Left forelimb (tissue), 1 donor: ENCODE measurements around the gene BAX.
"Not testable (repeated sequence)": the region's sequence is repeated elsewhere in the genome, so short reads cannot be mapped to it uniquely, and the experiment has no call there.

Experiments used
- DNase-seq: peaks from one replicate; pipeline ENCODE4 v3.0.0-alpha.2; 2018; ENCODE audit warnings: low spot score

Gene BAX

DNA sequence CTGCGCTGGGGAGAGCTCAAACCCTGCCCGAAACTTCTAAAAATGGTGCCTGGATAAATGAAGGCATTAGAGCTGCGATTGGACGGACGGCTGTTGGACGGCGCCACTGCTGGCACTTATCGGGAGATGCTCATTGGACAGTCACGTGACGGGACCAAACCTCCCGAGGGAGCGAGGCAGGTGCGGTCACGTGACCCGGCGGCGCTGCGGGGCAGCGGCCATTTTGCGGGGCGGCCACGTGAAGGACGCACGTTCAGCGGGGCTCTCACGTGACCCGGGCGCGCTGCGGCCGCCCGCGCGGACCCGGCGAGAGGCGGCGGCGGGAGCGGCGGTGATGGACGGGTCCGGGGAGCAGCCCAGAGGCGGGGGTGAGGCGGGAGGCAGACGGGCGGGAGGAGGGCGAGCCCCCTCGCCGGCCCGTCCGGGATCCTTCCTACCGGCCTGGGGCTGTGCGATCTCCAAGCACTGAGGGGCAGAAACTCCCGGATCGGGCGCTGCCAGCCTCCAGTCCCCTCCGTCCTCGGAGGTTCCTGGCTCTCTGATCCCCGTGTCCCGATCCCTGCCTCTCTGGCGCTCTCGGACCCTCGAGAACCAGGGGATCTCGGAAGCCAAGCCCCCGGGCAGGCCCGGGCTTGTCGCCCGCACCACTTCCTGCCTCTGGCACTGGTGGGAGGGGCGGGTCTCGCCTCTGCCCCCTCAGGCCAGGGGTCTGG is at the start of gene BAX:
Gene BAX, plus strand, starts transcription at position 281 of the 713 bp plus-strand sequence. Its CDS starts 54 bp downstream, at position 335.
- DNase-seq = peak; percentile 97

DNA sequence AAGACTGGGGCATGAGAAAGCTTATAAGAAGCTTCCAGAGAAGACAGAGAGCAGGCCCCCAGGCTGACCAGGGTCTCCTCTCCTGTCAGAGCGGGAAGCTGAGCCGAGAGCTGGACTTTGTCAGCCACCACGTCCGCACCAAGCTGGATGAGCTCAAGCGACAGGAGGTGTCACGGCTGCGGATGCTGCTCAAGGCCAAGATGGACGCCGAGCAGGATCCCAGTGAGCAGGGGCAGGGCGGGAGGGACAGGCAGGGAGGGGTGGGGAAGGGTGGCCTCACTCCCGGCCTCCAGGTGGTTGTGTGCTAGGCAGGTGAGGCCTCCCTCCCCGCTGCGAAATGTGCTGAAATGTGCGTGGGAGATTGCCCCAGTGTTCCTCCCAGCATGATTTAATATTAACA is 49.0 kb upstream of the BAX start:
- no peak for DNase-seq

DNA sequence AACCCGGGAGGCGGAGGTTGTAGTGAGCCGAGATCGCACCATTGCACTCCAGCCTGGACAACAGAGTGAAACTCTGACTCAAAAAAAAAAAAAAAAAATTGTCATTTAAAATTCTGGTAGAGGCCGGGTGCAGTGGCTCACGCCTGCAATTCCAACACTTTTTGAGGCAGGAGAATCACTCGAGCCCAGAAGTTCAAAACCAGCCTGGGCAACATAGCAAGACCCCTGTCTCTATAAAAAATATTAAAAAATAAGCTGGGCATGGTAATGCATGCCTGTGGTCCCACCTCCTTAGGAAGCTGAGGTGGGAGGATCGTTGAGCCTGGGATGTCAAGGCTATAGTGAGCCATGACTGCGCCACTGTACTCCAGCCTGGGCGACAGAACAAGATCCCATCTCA is 48.4 kb upstream of the BAX start:
- DNase-seq = no peak

DNA sequence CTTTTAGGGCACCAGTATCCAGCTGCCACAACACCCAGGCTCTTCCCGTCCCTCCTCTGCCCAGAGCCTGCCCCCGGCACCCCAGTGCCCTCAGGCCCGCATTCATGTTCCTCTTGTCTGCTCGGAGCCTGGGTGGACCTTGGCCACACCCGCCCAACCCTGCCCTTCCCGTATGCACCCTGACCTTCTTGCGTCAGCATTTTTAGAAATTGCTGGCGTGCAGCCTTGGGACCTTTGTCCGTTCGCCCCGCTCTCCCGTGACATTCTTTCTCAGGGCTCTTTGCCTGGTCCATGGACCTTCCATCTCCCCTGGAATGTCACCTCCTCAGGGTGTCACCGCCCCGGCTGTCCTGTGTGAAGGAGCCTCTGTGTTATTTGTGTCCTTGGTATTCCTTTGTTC is 47.0 kb upstream of the BAX start:
- DNase-seq = no peak

DNA sequence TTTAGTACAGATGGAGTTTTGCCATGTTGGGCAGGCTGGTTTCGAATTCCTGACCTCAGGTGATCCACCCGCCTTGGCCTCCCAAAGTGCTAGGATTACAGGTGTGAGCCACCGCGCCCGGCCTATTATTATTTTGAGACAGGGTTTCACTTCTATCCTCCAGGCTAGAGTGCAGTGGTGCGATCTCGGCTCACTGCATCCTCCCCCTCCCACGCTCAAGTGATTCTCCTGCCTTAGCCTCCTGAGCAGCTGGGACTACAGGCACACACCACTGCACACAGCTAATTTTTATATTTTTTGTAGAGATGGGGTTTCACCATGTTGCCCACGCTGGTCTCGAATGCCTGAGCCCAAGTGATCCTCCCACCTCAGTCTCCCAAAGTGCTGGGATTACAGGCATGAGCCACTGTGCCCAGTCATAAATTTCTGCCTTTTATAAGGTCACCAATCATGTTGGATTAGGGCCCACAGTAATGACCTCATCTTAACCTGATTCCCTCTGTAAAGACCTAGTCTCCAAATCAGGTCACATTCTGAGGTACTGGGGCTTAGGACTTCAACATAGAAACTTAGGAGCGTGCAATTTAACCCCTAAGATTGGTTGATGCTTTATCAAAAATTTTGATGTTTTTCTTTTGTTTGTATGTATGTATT is 45.1 kb upstream of the BAX start:
- not testable (repeated sequence) for DNase-seq

DNA sequence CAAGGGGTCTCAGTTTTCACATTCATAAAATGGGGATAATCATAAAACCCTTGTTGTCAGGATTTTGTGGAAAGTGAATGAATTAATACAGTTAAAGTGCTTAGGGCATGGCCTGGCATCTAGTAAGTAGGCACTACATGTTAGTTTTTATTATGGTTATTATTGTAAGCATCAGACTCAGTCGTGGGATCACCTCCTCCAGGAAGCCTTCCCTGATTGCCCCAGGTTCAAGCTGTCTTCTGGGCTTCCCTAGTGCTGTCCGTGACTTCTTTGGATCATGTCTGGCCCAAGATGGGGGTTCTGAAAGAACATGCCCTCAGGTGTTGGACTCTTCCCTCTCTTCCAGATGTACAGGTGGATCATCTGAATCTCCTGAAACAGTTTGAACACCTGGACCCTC is 43.9 kb upstream of the BAX start:
- no peak for DNase-seq

DNA sequence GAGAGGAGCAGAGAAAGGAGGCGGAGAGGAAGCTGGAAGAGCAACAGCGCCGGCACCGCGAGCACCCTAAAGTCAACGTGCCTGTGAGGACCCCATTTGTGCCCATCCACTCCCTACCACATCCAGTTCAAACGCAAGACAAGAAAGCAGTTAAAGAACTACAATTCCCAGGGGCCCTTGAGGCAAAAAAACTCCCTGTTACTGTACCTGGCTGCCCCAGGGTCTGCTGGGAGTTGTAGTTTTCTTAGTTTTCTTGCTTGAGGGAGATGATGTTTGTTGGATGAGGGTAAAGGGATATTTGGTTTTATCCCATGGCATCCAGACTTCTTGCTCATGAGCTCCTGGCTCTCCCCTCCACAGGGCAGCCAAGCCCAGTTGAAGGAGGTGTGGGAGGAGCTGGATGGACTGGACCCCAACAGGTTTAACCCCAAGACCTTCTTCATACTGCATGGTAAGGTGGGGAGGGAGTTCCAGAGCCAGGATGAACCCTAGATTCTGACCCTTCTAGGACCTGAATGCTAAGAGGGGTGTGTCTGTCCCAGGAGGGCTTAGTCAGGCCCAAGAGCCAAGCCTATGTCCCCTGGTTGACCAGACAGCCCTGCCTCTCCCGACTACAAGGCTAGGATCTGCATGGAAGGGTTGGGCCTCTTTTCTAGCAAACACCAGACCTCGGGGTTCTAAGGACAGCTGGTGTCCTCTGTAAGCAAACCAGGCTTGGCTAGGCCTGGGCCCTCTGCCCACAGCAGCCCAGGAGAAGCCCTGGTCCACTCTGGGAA is 41.4 kb upstream of the BAX start:
- DNase-seq = no peak

DNA sequence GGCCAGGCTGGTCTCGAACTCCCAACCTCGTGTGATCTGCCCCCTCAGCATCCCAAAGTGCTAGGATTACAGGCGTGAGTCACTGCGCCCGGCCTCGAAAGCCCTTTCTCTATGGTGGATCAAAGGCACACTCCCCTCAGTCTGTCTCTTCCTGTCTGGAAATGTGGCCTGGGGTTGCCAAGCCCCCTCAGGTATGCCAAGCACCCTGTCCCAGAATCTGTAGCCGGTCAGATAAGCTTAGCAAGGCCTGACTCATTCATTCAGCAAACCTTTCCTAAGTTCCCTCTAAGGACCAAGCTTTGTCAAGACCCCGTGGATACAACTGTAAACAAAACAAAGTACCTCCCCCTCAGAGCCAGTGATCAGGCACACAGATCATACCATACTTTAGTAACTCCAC is 40.5 kb upstream of the BAX start:
- no peak for DNase-seq

DNA sequence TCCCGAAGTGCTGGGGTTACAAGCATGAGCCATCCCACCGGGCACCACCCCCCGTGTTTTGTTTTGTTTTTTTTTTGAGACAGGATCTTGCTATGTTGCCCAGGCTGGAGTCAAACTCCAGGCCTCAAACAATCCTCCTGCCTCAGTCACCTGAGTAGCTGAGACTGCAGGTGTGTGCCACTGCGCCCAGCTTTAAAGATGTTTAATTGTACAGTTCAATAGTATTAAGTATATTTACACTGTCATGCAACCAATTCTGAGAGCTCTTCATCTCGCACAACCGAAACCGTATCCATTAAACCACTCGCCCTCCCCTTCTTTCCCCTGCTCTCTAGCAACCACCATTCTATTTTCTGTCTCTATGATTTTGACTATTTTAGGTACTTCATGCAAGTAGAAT is 38.9 kb upstream of the BAX start:
- no peak for DNase-seq

DNA sequence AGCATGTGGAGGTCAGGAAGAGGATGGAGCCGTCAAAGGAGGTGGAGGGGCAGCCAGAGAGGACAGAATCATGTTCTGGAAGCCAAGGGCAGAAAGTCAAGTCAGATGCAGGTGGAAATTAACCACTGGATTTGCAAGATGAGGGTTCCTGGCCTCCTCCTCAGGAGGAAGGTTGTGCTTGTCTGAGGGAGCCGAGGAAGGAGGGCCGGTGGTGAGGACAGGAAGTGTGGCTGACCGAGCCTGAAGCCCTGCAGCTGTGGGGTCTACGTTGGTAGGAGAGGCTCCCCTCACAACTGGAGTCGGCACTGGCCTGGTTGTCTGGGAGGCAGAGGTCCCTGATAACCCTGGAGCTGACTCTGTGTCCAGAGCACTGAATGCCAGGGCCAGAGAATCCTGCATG is 36.6 kb upstream of the BAX start:
- DNase-seq = no peak

DNA sequence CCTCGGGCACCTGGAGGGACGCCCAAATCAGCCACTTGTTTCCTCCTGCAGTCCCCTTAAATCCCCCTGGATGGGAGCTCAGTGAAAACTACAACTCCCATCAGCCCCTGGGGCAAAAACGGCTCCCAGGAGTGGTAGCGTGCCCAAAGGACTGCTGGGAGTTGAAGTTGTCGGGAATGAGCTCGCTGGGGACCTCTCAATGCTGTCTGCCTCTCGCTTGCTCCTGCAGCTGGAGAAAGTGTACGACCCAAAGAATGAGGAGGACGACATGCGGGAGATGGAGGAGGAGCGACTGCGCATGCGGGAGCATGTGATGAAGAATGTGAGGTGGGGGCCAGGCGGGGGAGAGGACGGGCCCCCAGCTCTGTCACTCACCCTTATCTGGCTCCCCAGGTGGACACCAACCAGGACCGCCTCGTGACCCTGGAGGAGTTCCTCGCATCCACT is 35.9 kb upstream of the BAX start:
- no peak for DNase-seq

DNA sequence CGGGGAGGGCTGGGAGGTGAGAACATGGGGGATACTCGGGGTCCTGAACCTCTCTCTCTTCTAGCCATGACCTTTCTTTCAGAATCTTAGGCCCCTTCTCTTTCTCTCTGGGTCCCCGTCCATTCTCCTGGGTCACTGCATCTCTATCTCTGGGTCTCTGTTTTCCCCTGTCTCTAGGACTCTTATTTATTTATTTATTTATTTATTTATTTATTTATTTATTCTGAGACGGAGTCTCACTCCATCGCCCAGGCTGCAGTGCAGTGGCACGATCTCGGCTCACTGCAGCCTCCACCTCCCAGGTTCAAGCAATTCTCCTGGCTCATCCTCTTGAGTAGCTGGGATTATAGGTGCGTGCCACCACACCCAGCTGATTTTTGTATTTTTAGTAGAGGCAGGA is 35.4 kb upstream of the BAX start:
- DNase-seq = not testable (repeated sequence)

DNA sequence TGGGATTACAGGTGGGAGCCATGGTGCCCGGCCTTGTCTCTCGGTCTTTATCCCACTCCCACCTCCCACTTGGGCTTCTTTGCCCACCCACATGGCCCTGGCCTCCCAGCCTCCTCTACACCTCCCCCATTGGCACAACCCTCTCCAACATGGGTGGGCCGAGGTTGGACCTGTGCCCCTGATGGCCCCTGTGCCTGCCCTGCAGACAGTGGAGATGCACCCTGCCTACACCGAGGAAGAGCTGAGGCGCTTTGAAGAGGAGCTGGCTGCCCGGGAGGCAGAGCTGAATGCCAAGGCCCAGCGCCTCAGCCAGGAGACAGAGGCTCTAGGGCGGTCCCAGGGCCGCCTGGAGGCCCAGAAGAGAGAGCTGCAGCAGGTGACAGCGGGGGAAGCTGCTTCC is 33.7 kb upstream of the BAX start:
- DNase-seq = no peak

DNA sequence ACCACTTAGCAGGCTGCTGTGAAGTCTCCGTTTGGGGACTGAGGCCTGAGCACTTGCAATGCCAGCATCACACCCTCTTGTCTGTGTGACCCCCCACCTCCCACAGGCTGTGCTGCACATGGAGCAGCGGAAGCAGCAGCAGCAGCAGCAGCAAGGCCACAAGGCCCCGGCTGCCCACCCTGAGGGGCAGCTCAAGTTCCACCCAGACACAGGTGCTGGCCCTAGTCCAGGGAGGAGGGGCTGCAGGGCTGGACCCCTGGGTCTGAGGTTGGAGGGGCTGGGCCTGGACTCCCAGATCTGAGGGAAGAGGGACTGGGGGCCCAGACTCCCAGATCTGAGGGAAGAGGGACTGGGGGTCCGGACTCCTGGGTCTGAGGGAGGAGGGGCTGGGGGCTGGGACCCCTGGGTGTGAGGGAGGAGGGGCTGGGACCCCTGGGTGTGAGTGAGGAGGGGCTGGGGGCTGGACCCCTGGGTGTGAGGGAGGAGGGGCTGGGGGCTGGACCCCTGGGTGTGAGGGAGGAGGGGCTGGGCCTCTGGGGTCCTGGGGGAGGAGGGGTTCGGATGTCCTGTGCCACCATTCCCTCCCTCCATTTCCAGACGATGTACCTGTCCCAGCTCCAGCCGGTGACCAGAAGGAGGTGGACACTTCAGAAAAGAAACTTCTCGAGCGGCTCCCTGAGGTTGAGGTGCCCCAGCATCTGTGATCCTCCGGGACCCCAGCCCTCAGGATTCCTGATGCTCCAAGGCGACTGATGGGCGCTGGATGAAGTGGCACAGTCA is 32.8 kb upstream of the BAX start:
- no peak for DNase-seq

DNA sequence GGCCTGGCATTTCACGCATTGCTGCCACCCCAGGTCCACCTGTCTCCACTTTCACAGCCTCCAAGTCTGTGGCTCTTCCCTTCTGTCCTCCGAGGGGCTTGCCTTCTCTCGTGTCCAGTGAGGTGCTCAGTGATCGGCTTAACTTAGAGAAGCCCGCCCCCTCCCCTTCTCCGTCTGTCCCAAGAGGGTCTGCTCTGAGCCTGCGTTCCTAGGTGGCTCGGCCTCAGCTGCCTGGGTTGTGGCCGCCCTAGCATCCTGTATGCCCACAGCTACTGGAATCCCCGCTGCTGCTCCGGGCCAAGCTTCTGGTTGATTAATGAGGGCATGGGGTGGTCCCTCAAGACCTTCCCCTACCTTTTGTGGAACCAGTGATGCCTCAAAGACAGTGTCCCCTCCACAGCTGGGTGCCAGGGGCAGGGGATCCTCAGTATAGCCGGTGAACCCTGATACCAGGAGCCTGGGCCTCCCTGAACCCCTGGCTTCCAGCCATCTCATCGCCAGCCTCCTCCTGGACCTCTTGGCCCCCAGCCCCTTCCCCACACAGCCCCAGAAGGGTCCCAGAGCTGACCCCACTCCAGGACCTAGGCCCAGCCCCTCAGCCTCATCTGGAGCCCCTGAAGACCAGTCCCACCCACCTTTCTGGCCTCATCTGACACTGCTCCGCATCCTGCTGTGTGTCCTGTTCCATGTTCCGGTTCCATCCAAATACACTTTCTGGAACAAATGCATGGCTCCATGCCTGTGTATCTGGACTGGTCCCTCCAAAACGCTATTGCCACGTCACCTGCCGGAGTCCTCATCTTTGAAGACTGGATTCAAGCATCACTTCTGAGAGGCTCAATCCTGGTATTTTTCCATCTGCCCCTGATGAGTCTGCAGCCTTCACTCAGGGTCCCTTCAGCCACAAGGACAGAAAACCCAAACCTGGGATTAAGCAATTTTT is 31.9 kb upstream of the BAX start:
- DNase-seq = no peak

DNA sequence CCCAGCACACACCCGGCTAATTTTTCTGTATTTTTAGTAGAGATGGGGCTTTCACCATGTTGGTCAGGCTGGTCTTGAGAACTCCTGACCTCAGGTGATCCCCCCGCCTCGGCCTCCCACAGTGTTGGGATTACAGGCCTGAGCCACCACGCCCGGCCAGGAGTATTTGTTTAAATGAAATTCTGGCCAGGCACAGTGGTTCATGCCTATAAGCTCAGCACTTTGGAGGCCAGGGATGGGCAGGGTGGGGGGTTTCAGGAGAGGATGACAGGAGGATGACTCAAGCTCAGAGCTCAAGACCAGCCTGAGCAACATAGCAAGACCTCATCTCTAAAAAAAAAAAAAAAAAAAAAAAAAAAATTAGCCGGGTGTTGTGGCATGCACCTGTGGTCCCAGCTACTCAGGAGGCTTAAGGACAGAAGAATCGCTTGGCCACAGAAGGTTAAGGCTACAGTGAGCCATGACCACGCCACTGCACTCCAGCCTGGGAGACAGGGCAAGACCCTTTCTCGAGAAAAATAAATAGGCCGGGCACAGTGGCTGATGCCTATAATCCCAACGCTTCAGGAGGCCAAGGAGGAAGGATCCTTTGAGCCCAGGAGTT is 29.3 kb upstream of the BAX start:
- no peak for DNase-seq

DNA sequence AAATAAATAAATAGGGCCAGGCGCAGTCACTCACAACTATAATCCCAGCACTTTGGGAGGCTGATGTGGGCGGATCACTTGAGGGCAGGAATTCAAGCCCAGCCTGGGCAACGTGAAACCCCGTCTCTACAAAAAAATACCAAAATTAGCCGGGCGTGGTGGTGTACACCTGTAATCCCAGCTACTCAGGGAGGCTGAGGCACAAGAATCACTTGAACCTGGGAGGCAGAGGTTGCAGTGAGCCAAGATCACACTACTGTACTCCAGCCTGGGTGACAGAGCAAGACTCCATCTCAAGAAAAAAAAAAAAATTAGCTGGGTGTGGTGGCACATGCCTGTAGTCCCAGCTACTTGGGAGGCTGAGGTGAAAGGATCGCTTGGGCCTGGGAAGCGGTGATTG is 28.8 kb upstream of the BAX start:
- DNase-seq = not testable (repeated sequence)

DNA sequence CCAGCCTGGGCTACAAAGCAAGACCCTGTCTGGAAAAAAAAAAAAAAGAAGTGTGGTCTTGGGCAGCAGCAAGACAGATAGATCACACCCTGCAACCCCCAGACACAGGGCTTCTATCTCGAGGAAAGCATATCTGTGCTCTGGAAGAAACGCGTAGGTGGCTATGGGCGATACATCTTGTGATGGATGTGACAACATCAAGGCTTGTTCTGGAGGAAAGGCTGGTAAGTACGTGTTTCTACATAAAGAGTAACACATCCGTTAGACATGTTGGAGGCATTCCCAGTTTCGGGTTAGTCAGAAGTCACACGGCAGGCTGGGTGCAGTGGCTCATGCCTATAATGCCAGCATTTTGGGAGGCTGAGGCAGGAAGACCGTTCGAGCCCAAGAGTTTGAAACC is 27.8 kb upstream of the BAX start:
- no peak for DNase-seq

DNA sequence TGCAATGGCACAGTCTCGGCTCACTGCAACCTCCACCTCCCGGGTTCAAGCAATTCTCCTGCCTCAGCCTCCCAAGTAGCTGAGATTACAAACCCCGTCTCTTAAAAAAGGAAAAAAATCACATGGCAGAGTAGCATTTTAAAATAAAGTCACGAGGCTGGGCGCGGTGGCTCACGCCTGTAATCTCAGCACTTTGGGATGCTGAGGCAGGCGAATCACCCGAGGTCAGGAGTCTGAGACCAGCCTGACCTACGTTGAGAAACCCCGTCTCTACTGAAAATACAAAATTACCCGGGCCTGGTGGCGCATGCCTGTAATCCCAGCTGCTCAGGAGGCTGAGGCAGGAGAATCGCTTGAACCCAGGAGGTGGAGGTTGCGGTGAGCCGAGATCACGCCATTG is 27.0 kb upstream of the BAX start:
- DNase-seq = not testable (repeated sequence)

DNA sequence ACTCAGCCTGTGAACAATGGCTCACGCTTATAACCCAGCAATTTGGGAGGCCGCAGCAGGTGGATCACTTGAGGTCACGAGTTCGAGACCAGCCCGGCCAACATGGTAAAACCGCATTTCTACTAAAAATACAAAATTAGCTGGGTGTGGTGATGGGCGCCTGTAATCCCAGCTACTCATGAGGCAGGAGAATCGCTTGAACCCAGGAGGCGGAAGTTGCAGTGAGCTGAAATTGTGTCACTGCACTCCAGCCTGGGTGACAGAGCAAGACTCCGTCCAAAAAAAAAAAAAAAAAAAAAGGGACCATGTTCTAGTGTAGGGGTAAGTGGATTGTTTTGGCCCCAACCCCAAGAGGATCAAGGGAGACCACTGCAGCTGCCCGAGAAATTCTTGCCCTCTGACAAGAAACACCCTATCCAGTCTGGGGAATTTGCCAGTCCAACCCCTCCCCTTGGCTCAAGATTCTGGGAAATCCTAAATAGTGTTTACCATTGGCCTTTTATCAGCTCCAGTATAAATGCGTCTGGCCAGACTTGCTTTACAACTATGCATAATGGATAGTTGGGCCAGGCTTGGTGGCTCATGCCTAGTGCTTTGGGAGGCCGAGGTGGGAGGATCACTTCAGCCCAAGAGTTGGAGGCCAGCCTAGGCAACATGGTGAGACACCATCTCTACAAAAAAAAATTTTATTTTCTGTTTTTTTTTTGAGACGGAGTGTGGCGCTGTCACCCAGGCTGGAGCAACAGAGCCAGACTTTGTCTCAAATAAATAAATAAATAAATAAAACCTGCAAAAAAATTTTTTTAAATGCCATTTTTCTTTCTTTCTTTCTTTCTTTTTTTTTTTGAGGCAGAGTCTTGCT is 26.3 kb upstream of the BAX start:
- DNase-seq = no peak
